OCI-LY7 (cell line): Measurements from ENCODE around the gene RBM20. TPM values are rescaled to one million over a fixed set of nuclear protein-coding genes. Genes with fewer than 3 reads are reported as not detected.

Experiments used
- BruUV-seq: library from RNA; stranded (reverse); fragments of 400-500 nt; replicated peaks from 2 replicates; lab custom pipeline; 2021; lab: Mats Ljungman, UMichigan
- CTCF ChIA-PET: fragments of 300-600 bp; sonication (Branson Sonifier 250); formaldehyde crosslinking; loops from one replicate; lab custom pipeline; 2022; ENCODE audit warnings: antibody characterized with exemption; ENCODE audit not compliant: unreplicated experiment; lab: Charles Lee
- POLR2A ChIA-PET: fragments of 300-600 bp; sonication (Branson Sonifier 250); formaldehyde crosslinking; loops from one replicate; lab custom pipeline; 2022; ENCODE audit warnings: antibody characterized with exemption; lab: Charles Lee
- DNase-seq: peaks from one replicate; pipeline ENCODE4 v3.0.0-alpha.2; 2015; ENCODE audit warnings: low spot score
- H2AFZ ChIP-seq: fragments of 200-600 bp; sonication (generic), shearing (Covaris generic); 2 replicates; pipeline ENCODE4 v1.6.1; 2014; ENCODE audit warnings: mild to moderate bottlenecking, antibody characterized with exemption, low read length, moderate library complexity
- H3K27ac ChIP-seq: fragments of 200-600 bp; sonication (generic); 2 replicates; pipeline ENCODE4 v1.5.1; 2014; ENCODE audit warnings: mixed run types, low read depth, mild to moderate bottlenecking, moderate library complexity, low read length, inconsistent platforms; ENCODE audit not compliant: poor library complexity, severe bottlenecking
- H3K36me3 ChIP-seq: fragments of 200-600 bp; sonication (generic); 2 replicates; pipeline ENCODE4 v1.6.1; 2014; ENCODE audit warnings: mild to moderate bottlenecking, antibody characterized with exemption, low read length, moderate library complexity, mixed read lengths; ENCODE audit not compliant: insufficient read depth
- H3K4me1 ChIP-seq: fragments of 200-600 bp; sonication (generic); 2 replicates; pipeline ENCODE4 v1.5.1; 2014; ENCODE audit warnings: mild to moderate bottlenecking, low read length; ENCODE audit not compliant: insufficient read depth, poor library complexity, severe bottlenecking
- H3K4me2 ChIP-seq: fragments of 200-600 bp; sonication (generic); 2 replicates; pipeline ENCODE4 v1.6.1; 2014; ENCODE audit warnings: mild to moderate bottlenecking, low read length
- H3K4me3 ChIP-seq: fragments of 200-600 bp; sonication (generic); 2 replicates; pipeline ENCODE4 v1.5.1; 2014; ENCODE audit warnings: mild to moderate bottlenecking, low read depth, low read length; ENCODE audit not compliant: poor library complexity, severe bottlenecking
- H3K79me2 ChIP-seq: fragments of 200-600 bp; sonication (generic); 2 replicates; pipeline ENCODE4 v1.6.1; 2016; ENCODE audit warnings: low read depth, mild to moderate bottlenecking, low read length, moderate library complexity, mixed read lengths; ENCODE audit not compliant: insufficient read depth
- H3K9me2 ChIP-seq: fragments of 200-600 bp; sonication (generic); 2 replicates; pipeline ENCODE4 v1.6.1; 2016; ENCODE audit warnings: mild to moderate bottlenecking, low read length, mixed read lengths; ENCODE audit not compliant: insufficient read depth
- H3K9me3 ChIP-seq: fragments of 200-600 bp; sonication (generic); 2 replicates; pipeline ENCODE4 v1.6.1; 2014; ENCODE audit warnings: mild to moderate bottlenecking, mixed run types, low read length, mixed read lengths
- H4K20me1 ChIP-seq: fragments of 200-600 bp; sonication (generic); 2 replicates; pipeline ENCODE4 v1.6.1; 2014; ENCODE audit warnings: mild to moderate bottlenecking, antibody characterized with exemption, low read length, moderate library complexity, mixed read lengths; ENCODE audit not compliant: insufficient read depth
- CTCF ChIP-seq: fragments of 200-600 bp; sonication (generic); conservative IDR thresholded peaks from 2 replicates; pipeline ENCODE4 v1.5.1; 2014; ENCODE audit warnings: mild to moderate bottlenecking, antibody characterized with exemption, low read length, moderate library complexity, mixed read lengths
- EZH2phosphoT487 ChIP-seq: fragments of 200-600 bp; sonication (generic); IDR thresholded peaks from 2 replicates; pipeline ENCODE4 v1.6.1; 2018; ENCODE audit warnings: low read depth, borderline replicate concordance, mild to moderate bottlenecking, mixed run types, antibody characterized with exemption, low read length, moderate library complexity, mixed read lengths
- intact Hi-C: fragments of 100-400 bp; cut with micrococcal nuclease; formaldehyde crosslinking; loops from one replicate; pipeline ENCODE4 v1.10.0; 2022; ENCODE audit not compliant: unreplicated experiment
- total RNA-seq, 2 experiments: library from RNA; depleted of rRNA in 1 of 2; stranded (reverse); fragments of >200 nt in 1 of 2; shearing (Covaris generic) in 1 of 2; gene quantifications; 2 replicates each; pipeline ENCODE4 v1.2.3, GENCODE V29; 2014 to 2022

RBM20 gene
- total RNA-seq, 2 experiments from 2014 or later = 0.35 to 1.0 TPM

DNA sequence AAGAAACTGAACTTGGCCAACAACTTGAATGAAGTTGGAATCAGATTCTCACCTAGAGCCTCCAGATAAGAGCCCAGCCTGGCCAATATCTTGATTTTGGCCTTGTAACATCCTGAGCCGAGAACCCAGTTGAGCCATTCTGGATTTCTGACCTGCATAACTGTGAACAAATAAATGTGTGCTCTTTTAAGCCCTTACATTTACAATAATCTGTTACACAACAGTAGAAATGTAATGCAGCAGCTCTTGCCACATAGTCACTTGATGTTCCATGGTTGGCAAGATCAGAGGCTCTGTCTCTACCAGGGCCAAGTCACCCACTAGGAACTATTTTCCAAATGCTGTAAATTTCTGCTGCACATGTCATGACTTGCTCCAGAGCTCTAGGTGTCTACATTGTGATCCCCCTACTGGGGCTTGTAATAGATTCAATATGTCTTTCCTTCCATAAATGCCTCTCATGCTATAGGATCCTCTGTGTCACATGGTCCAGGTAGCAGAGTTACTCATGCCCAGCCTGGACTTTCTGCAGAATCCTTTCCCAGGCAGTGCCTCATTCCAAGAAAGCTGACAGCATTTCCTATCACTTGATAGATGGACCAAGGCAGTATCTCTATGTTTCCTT, 11.4 kb upstream of the RBM20 start:
- no peak for DNase-seq
- no peaks in the 10 kb centered on the region for H3K9me3 ChIP-seq
- TF ChIP-seq EZH2phosphoT487 = no peak
- TF ChIP-seq CTCF = no peak
- H3K4me3 ChIP-seq = no peak overlapping the region
- no TSS peak for BruUV-seq
- no peaks in the 10 kb centered on the region for H3K36me3 ChIP-seq
- intact Hi-C loops = no loop called here
- H2AFZ ChIP-seq = no peak overlapping the region
- POLR2A ChIA-PET = interaction anchor here (0.8 kb wide), 1 partner anchor 10 kb away, joined by 3 read pairs; no protein-coding TSS in a partner anchor
- no peak overlapping the region for H3K27ac ChIP-seq
- H3K9me2 ChIP-seq = no peaks in the 10 kb centered on the region
- CTCF ChIA-PET = no interaction called here
- H3K4me1 ChIP-seq = no peaks in the 10 kb centered on the region
- no peaks in the 10 kb centered on the region for H4K20me1 ChIP-seq
- no peak overlapping the region for H3K4me2 ChIP-seq
- H3K79me2 ChIP-seq = no peaks in the 10 kb centered on the region

- no peaks in the 10 kb centered on the region for H3K79me2 ChIP-seq
- no peak for DNase-seq
- BruUV-seq = no TSS peak
- no peak overlapping the region for H3K4me3 ChIP-seq
- intact Hi-C loops = no loop called here
- ChIA-PET POLR2A (interaction anchor here (0.7 kb wide), 1 partner anchor 338 kb away, joined by 3 read pairs; no protein-coding TSS in a partner anchor), CTCF (no interaction called here)
- TF ChIP-seq CTCF (no peak), EZH2phosphoT487 (no peak)
- no peaks in the 10 kb centered on the region for H3K9me3 ChIP-seq
- no peaks in the 10 kb centered on the region for H3K9me2 ChIP-seq
- H3K36me3 ChIP-seq = no peaks in the 10 kb centered on the region
- H3K4me1 ChIP-seq = no peaks in the 10 kb centered on the region
- H3K4me2 ChIP-seq = no peak overlapping the region
- no peak overlapping the region for H3K27ac ChIP-seq
- H2AFZ ChIP-seq = no peak overlapping the region
- no peaks in the 10 kb centered on the region for H4K20me1 ChIP-seq
Observed at GRCh38 chr10:110634527-110635209, 9.5 kb upstream of the RBM20 start.

DNA sequence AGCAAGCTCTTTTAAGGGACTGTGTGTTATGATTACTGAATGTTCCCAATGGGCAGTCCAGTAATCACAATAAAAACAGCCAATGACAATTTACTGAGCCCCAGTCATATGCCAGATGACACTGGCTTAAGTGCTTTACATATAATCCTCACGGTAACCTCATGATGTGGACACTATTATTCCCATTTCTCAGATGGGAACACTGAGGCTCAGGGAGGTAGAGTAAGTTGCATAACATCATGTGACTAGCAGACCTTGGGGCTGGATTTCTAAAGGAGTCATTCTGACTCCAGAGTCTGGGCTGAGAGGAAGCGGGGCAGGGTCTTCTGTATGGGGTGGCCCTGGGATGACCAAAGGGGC, 7.6 kb upstream of the RBM20 start:
- H3K79me2 ChIP-seq = no peaks in the 10 kb centered on the region
- H2AFZ ChIP-seq = no peak overlapping the region
- no TSS peak for BruUV-seq
- POLR2A ChIA-PET = interaction anchor here (0.8 to 1.5 kb wide), 4 partner anchors 13 to 22 kb away, joined by 3 to 6 read pairs (median 4); no protein-coding TSS in a partner anchor
- peaks cover 8% of the 10 kb centered on the region for H3K4me1 ChIP-seq
- no peaks in the 10 kb centered on the region for H3K9me2 ChIP-seq
- no peaks in the 10 kb centered on the region for H3K9me3 ChIP-seq
- no peak for TF ChIP-seq EZH2phosphoT487
- no peak for TF ChIP-seq CTCF
- CTCF ChIA-PET = no interaction called here
- H3K4me2 ChIP-seq = no peak overlapping the region
- no peak overlapping the region for H3K4me3 ChIP-seq
- H4K20me1 ChIP-seq = no peaks in the 10 kb centered on the region
- intact Hi-C loops = no loop called here
- no peak overlapping the region for H3K27ac ChIP-seq
- no peak for DNase-seq
- H3K36me3 ChIP-seq = no peaks in the 10 kb centered on the region
